RWPE2 (cell line): ENCODE measurements around the gene UST.
"Not testable (repeated sequence)": the region's sequence is repeated elsewhere in the genome, so short reads cannot be mapped to it uniquely, and the experiment has no call there.

Experiments used
- ATAC-seq: fragments of 200-7000 bp; cut with Tn5 transposase; 3 replicates; pipeline ENCODE4 v1.9.1; 2021; ENCODE audit warnings: low read depth
- DNase-seq: peaks from one replicate; pipeline ENCODE4 v3.0.0-alpha.2; 2020; ENCODE audit warnings: low spot score
- H3K27ac ChIP-seq: fragments of 450-650 bp; 2 replicates; pipeline ENCODE4 v1.5.1; 2017; ENCODE audit warnings: mild to moderate bottlenecking; ENCODE audit not compliant: poor library complexity, severe bottlenecking
- H3K27me3 ChIP-seq: fragments of 250-450 bp; sonication (Bioruptor Pico); 2 replicates; pipeline ENCODE4 v1.5.1; 2021; ENCODE audit warnings: mild to moderate bottlenecking, moderate library complexity; ENCODE audit not compliant: insufficient read depth, poor library complexity, severe bottlenecking
- H3K36me3 ChIP-seq: fragments of 250-450 bp; sonication (Bioruptor Pico); 2 replicates; pipeline ENCODE4 v1.5.1; 2020; ENCODE audit warnings: low read depth, mild to moderate bottlenecking, moderate library complexity
- H3K4me1 ChIP-seq: fragments of 250-450 bp; sonication (Bioruptor Pico); 2 replicates; pipeline ENCODE4 v1.5.1; 2021; ENCODE audit warnings: mild to moderate bottlenecking, moderate library complexity; ENCODE audit not compliant: insufficient read depth, poor library complexity, severe bottlenecking
- H3K4me3 ChIP-seq: fragments of 250-450 bp; sonication (Bioruptor Pico); 2 replicates; pipeline ENCODE4 v1.5.1; 2021; ENCODE audit warnings: mild to moderate bottlenecking, moderate library complexity; ENCODE audit not compliant: severe bottlenecking
- H3K9me3 ChIP-seq: fragments of 250-450 bp; sonication (Bioruptor Pico); 2 replicates; pipeline ENCODE4 v1.5.1; 2021; ENCODE audit warnings: mild to moderate bottlenecking, moderate library complexity; ENCODE audit not compliant: severe bottlenecking
- CTCF ChIP-seq: fragments of 450-650 bp; IDR thresholded peaks from one replicate; pipeline ENCODE4 v1.5.1; 2017; ENCODE audit warnings: mild to moderate bottlenecking, moderate library complexity; ENCODE audit not compliant: poor library complexity, severe bottlenecking

UST gene

GRCh38 chr6:148855744-148856143 lies 108.9 kb downstream of the UST start:
- ATAC-seq = no peak

GRCh38 chr6:148857798-148858390 lies 111.1 kb downstream of the UST start:
- no peak for DNase-seq
- peak; percentile 74 for ATAC-seq
- no peaks in the 10 kb centered on the region for H3K27me3 ChIP-seq
- H3K4me3 ChIP-seq = no peak overlapping the region
- no peak for TF ChIP-seq CTCF
- H3K4me1 ChIP-seq = peaks cover 30% of the 10 kb centered on the region
- H3K36me3 ChIP-seq = no peaks in the 10 kb centered on the region
- H3K27ac ChIP-seq = peak overlapping the region; percentile 37
- peaks cover 3% of the 10 kb centered on the region for H3K9me3 ChIP-seq

More at GRCh38 chr6:148855744-148856143, 108.9 kb downstream of the UST start:
- Histone ChIP-seq H3K27me3 (no peaks in the 10 kb centered on the region), H3K36me3 (no peaks in the 10 kb centered on the region), H3K27ac (no peak overlapping the region), H3K4me1 (peaks cover 30% of the 10 kb centered on the region), H3K9me3 (no peaks in the 10 kb centered on the region), H3K4me3 (no peak overlapping the region)
- DNase-seq = no peak
- no peak for TF ChIP-seq CTCF

GRCh38 chr6:148864132-148864531 lies 117.3 kb downstream of the UST start:
- H3K27me3 ChIP-seq, ATAC-seq, H3K36me3 ChIP-seq, H3K9me3 ChIP-seq, H3K4me3 ChIP-seq, H3K27ac ChIP-seq, DNase-seq: not testable (repeated sequence)
- H3K4me1 ChIP-seq = peaks cover 19% of the 10 kb centered on the region

GRCh38 chr6:148864941-148865340 lies 118.1 kb downstream of the UST start:
- no peak for DNase-seq
- no peak for TF ChIP-seq CTCF
- peaks cover 3% of the 10 kb centered on the region for H3K9me3 ChIP-seq
- H3K27ac ChIP-seq = no peak overlapping the region
- H3K27me3 ChIP-seq = no peaks in the 10 kb centered on the region
- no peak overlapping the region for H3K4me3 ChIP-seq
- H3K4me1 ChIP-seq = peaks cover 26% of the 10 kb centered on the region
- no peak for ATAC-seq
- H3K36me3 ChIP-seq = no peaks in the 10 kb centered on the region

- Histone ChIP-seq H3K4me3 (no peak overlapping the region), H3K27me3 (no peaks in the 10 kb centered on the region), H3K4me1 (peaks cover 28% of the 10 kb centered on the region), H3K27ac (no peak overlapping the region), H3K9me3 (peaks cover 3% of the 10 kb centered on the region), H3K36me3 (no peaks in the 10 kb centered on the region)
- ATAC-seq (no peak), DNase-seq (no peak)
- TF ChIP-seq CTCF = no peak
Observed at GRCh38 chr6:148866657-148867268, 119.9 kb downstream of the UST start.
